GM08714 (cell line): Measurements from ENCODE around the gene VOPP1.
A peak's percentile ranks its signal among the peaks of the same experiment; 100 is the strongest.

Experiments
- H3K4me3 ChIP-seq: fragments of 200-500 bp; sonication (Bioruptor generic); 2 replicates; pipeline ENCODE4 v1.5.1; 2014; ENCODE audit warnings: mild to moderate bottlenecking, low read length, inconsistent platforms
- ZNF274 ChIP-seq: IDR thresholded peaks from 2 replicates; pipeline ENCODE4 v1.6.1; 2012; ENCODE audit warnings: mild to moderate bottlenecking, low read depth, low read length

Gene VOPP1

DNA sequence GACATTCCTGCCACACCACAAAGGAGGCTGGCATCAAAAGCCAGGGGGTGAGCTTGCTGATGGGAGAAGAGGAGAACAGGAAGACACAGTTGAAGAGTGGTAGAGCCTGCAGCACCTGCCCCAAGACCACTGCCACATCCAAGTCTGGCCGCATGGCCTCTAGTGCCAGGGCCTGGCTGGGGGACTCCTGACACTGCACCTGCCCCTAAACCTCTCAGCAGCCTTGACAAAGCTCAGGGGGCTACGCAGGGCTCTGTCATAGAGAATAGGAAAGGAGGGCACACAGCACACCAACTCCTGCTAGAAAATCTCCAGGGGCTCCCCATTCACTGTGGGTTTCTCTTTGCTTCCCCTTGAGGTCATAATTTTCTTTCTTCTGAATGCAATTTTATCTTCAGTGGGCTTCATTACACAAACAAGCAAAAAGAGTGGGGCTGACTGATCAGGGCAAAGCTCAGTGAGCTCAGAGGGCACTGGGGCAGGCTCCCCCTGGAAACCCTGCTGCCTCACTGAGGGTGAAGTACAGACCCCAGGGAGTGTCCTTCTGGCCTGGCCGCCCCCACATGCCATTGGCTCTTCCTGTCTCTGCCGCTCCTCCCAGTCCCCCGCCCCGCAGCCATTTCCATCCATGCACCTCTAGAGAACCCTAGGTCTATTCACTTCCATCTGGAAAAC is 37.2 kb downstream of the VOPP1 start:
- H3K4me3 ChIP-seq = peak overlapping the region; percentile 0; the same call in 1 of the 2 replicates
- no peak for TF ChIP-seq ZNF274

DNA sequence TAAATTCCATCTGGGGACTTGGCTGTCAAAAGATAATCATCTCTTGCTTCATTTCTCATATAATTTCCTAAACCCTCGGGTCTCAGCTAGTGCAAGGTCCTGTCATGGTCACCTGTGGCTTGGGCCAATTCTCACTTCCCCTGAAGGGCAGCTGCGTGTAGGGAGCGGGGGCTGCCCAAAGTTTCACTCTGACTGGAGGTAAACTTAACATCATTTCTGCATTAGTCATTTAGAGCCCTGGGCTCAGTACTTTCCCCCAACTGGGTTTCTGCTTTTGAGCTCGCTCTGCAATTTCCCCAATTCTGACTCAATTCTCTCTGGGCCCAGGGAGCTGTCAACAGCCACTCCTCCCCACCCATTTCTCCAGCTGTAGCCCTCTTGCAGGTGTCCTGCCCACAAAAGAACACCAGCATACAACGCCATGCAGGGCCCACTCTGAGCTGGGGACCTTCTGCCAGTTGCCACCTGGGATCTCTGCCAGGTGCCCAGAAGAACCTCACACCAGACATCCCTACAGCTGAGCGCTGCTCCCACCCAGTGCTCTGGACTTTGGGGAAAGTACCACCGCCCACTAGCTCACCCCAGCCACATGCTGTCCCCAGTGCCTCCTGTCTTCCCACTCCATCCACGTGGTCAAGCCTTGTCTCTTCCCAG is 37.9 kb downstream of the VOPP1 start:
- no peak overlapping the region; the same call in 1 of the 2 replicates for H3K4me3 ChIP-seq
- no peak for TF ChIP-seq ZNF274

- no peak for TF ChIP-seq ZNF274
- H3K4me3 ChIP-seq = peak overlapping the region; percentile 54; the same call in 1 of the 2 replicates
These were observed 38.6 kb downstream of the VOPP1 start for GRCh38 chr7:55533729-55534080.

- no peak for TF ChIP-seq ZNF274
- peak overlapping the region; percentile 54; the same call in 1 of the 2 replicates for H3K4me3 ChIP-seq
These were observed 39.1 kb downstream of the VOPP1 start for GRCh38 chr7:55533050-55533728.

GRCh38 chr7:55532150-55532917 is 40.0 kb downstream of the VOPP1 start:
- TF ChIP-seq ZNF274 = no peak
- H3K4me3 ChIP-seq = peak overlapping the region; percentile 36; the same call in 1 of the 2 replicates

- no peak overlapping the region; the same call in 1 of the 2 replicates for H3K4me3 ChIP-seq
- TF ChIP-seq ZNF274 = no peak
These were observed 40.8 kb downstream of the VOPP1 start for GRCh38 chr7:55531536-55531935.

GRCh38 chr7:55527307-55527706 is 45.0 kb downstream of the VOPP1 start:
- TF ChIP-seq ZNF274 = no peak
- peak overlapping the region; percentile 40; the same call in 1 of the 2 replicates for H3K4me3 ChIP-seq

- no peak overlapping the region for H3K4me3 ChIP-seq
These were observed 45.5 kb downstream of the VOPP1 start for GRCh38 chr7:55526770-55527169.

GRCh38 chr7:55526329-55526728 is 46.0 kb downstream of the VOPP1 start:
- no peak for TF ChIP-seq ZNF274
- H3K4me3 ChIP-seq = no peak overlapping the region

More at GRCh38 chr7:55526770-55527169, 45.5 kb downstream of the VOPP1 start:
- no peak for TF ChIP-seq ZNF274

- H3K4me3 ChIP-seq = no peak overlapping the region
- TF ChIP-seq ZNF274 = no peak
These were observed 47.6 kb downstream of the VOPP1 start for GRCh38 chr7:55524558-55525310.

GRCh38 chr7:55523366-55523765 is 48.9 kb downstream of the VOPP1 start:
- TF ChIP-seq ZNF274 = no peak
- H3K4me3 ChIP-seq = no peak overlapping the region

DNA sequence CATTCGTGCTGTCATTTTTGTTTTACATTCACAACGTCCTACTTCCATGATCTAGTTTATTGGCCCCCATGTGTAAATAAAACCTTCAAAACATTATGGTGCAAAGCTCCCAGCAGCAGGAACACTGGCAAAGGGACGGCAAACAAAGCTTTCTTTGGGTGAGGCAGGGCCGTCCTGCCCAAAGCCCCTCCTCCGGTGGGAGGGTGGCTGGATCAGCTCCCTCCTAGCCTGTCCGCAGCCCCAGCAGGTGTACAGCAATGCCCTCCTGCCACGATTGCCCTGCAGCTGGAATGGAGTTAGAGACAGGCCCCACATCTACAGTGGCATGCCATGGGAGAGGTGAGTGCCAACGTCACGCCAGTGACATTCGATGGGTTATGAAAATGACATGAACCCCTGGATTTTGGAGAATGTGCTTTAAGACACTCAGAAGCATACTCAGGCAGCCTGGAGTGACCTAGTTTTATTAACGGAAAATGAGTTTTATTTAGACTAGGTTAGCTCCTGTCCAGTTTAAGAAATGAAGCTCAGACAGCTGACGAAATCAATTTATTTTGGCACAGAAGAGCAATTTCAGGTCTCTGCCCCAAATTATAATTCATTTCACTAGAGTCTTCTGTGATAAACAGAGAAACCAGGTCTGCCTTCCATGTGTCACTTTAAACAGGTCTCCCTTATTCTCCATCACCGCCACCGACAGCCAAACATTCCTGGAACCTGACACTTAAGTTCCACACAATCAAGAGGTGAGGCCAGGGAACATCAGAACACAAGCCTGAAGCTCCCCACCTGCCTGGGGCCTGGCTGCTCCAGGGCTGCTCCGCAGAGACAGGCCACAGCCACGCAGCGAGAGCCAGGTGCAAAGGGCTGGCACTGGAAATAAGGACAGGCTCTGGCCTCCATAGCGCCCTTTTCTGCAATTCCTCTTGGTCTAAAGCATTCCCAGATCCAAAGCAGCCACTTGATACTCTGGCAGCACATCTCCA is 50.1 kb downstream of the VOPP1 start:
- no peak for TF ChIP-seq ZNF274
- H3K4me3 ChIP-seq = no peak overlapping the region
